Prostate gland (tissue), 2 donors: ENCODE measurements around the gene LRBA.

Source experiments
- CTCF ChIP-seq, 4 experiments: fragments of 200-600 bp in 2 of 4; fragments of 450-650 bp in 2 of 4; sonication (generic) in 2 of 4; IDR thresholded peaks; 1 replicate in 3 of 4; 2 replicates in 1 of 4; pipeline ENCODE4 v1.5.1; 2016 to 2019; ENCODE audit warnings: antibody characterized with exemption in 4 of 4, mild to moderate bottlenecking in 2 of 4, moderate library complexity in 2 of 4
- POLR2AphosphoS5 ChIP-seq: sonication (generic); formaldehyde crosslinking; IDR thresholded peaks from one replicate; pipeline ENCODE4 v1.6.1; 2017; ENCODE audit warnings: antibody characterized with exemption

GRCh38 chr4:150235808-150236271 is 779.2 kb downstream of the LRBA start:
- TF ChIP-seq CTCF (IDR thresholded peaks at IDR 0.05) (no peak), POLR2AphosphoS5 (no peak)
